ENCODE data around the gene STAT4.

The STAT4 gene

GRCh38 chr2:190994148-190994547 lies 156.6 kb downstream of the STAT4 start:
- DNase-seq (ENCODE audit: low read depth): no peak

GRCh38 chr2:190993292-190993643 lies 157.5 kb downstream of the STAT4 start:
- no peak for DNase-seq (ENCODE audit: low read depth)

- no peak for DNase-seq (ENCODE audit: low read depth)
These were observed 160.7 kb downstream of the STAT4 start for GRCh38 chr2:190990132-190990531.

GRCh38 chr2:190988910-190989309 lies 161.9 kb downstream of the STAT4 start:
- DNase-seq (ENCODE audit: low read depth): no peak

GRCh38 chr2:190987938-190988337 lies 162.9 kb downstream of the STAT4 start:
- DNase-seq (ENCODE audit: low read depth): no peak

GRCh38 chr2:190987116-190987515 lies 163.7 kb downstream of the STAT4 start:
- DNase-seq (ENCODE audit: low read depth): no peak

- no peak for DNase-seq (ENCODE audit: low read depth)
These were observed 164.4 kb downstream of the STAT4 start for GRCh38 chr2:190986221-190986953.

GRCh38 chr2:190984595-190984994 lies 166.2 kb downstream of the STAT4 start:
- DNase-seq (ENCODE audit: low read depth): no peak

- DNase-seq (ENCODE audit: low read depth): no peak
These were observed 168.3 kb downstream of the STAT4 start for GRCh38 chr2:190982262-190983034.

- DNase-seq (ENCODE audit: low read depth): no peak
These were observed 169.1 kb downstream of the STAT4 start for GRCh38 chr2:190981733-190982132.

GRCh38 chr2:190981333-190981732 lies 169.5 kb downstream of the STAT4 start:
- DNase-seq (ENCODE audit: low read depth): no peak

- DNase-seq (ENCODE audit: low read depth): no peak
These were observed 170.1 kb downstream of the STAT4 start for GRCh38 chr2:190980630-190981209.

- no peak for DNase-seq (ENCODE audit: low read depth)
These were observed 170.7 kb downstream of the STAT4 start for GRCh38 chr2:190979906-190980629.
